GM23248 (cell line): ENCODE measurements around the gene GRAP.

Source experiments
- EZH2 ChIP-seq: fragments of 200-600 bp; sonication (generic); IDR thresholded peaks from 2 replicates; pipeline ENCODE4 v1.6.1; 2018; ENCODE audit warnings: antibody characterized with exemption, mild to moderate bottlenecking; ENCODE audit not compliant: insufficient read depth, poor library complexity, severe bottlenecking
- EZH2phosphoT487 ChIP-seq: fragments of 200-600 bp; sonication (generic); IDR thresholded peaks from 2 replicates; pipeline ENCODE4 v1.6.1; 2018; ENCODE audit warnings: antibody characterized with exemption, moderate library complexity, mild to moderate bottlenecking, low read depth; ENCODE audit not compliant: insufficient read depth

DNA sequence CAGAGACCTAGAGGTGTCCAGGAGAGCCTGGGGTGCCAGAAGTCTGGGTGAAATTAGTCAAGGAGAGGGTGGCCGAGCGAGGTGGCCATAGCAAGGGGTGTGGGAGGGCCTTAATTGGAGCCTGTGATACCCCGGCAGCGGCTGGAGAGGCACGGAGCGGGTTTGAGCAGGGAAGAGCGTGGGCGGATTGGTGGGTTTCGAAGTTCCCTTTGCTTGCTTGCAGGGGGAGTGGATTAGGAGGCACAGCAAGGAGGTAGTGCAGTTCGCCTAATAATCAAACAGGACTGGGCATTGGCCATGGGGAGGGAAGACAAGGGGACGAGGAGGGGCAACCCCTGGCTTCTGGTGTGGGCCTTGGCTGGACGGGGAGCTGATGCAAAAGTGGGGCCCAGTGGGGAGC is 36.8 kb downstream of the GRAP start:
- TF ChIP-seq EZH2: no peak
- no peak for TF ChIP-seq EZH2phosphoT487
